Measurements from ENCODE around the gene DOP1A.

Gene DOP1A

DNA sequence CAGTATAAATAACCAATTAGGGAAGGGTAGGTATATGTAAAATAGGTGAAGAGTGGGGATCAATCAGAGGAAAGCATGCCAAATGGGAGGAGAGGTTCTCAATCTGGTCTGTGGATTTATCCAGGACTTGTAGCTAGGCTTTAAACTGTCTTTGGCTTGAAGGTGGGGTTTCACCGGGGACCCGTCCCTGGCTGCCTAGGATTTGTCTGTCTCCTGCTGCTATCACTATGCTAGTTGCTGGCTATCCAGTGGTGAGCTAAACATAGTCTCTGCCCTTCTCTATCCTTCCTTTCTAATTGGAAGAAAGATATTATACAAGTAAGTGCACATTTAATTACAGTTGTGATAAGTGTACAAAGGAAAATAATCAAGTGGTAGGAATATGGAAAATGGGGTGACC, 58.8 kb downstream of the DOP1A start:
- no peak for DNase-seq (ENCODE audit: low read depth, low spot score)
- Histone ChIP-seq H3K4me1 (ENCODE audit: insufficient read depth, insufficient read length) (no peaks in the 10 kb centered on the region), H3K27me3 (ENCODE audit: insufficient read depth, insufficient read length) (no peaks in the 10 kb centered on the region), H3K9me3 (ENCODE audit: insufficient read depth, low read length) (no peaks in the 10 kb centered on the region), H3K9ac (ENCODE audit: insufficient read length, low read depth) (no peak overlapping the region), H3K4me3 (ENCODE audit: insufficient read length, low read depth) (no peak overlapping the region), H3K36me3 (ENCODE audit: insufficient read depth, insufficient read length, low read length) (peaks cover 18% of the 10 kb centered on the region)
- TF ChIP-seq ZNF274 (IDR thresholded peaks at IDR 0.05; ENCODE audit: low read depth, low read length) (no peak), SUZ12 (IDR thresholded peaks at IDR 0.05; ENCODE audit: extremely low read depth, insufficient read depth, insufficient read length) (no peak), YY1 (IDR thresholded peaks at IDR 0.05; ENCODE audit: insufficient read depth, insufficient read length) (no peak)

DNA sequence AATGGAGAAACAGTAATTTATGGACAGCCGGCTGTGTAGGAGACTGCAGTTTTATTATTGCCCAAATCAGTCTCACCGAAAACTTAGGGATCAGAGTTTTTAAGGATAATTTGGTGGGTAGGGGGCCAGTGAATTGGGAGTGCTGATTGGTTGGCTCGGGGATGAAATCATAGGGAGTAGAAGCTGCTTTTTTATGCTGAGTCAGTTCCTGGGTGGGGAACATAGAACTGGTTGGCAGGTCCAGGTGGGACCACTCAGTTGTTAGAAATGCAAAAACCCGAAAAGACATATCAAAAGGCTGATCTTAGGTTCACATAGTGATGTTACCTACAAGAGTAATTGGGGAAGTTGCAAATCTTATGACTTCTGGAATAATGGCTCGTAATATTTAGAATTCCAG, 59.3 kb downstream of the DOP1A start:
- TF ChIP-seq SUZ12 (IDR thresholded peaks at IDR 0.05; ENCODE audit: extremely low read depth, insufficient read depth, insufficient read length) (no peak), YY1 (IDR thresholded peaks at IDR 0.05; ENCODE audit: insufficient read depth, insufficient read length) (no peak), ZNF274 (IDR thresholded peaks at IDR 0.05; ENCODE audit: low read depth, low read length) (no peak)
- Histone ChIP-seq H3K9me3 (ENCODE audit: insufficient read depth, low read length) (no peaks in the 10 kb centered on the region), H3K9ac (ENCODE audit: insufficient read length, low read depth) (no peak overlapping the region), H3K4me1 (ENCODE audit: insufficient read depth, insufficient read length) (no peaks in the 10 kb centered on the region), H3K27me3 (ENCODE audit: insufficient read depth, insufficient read length) (no peaks in the 10 kb centered on the region), H3K36me3 (ENCODE audit: insufficient read depth, insufficient read length, low read length) (peaks cover 18% of the 10 kb centered on the region), H3K4me3 (ENCODE audit: insufficient read length, low read depth) (no peak overlapping the region)
- no peak for DNase-seq (ENCODE audit: low read depth, low spot score)

DNA sequence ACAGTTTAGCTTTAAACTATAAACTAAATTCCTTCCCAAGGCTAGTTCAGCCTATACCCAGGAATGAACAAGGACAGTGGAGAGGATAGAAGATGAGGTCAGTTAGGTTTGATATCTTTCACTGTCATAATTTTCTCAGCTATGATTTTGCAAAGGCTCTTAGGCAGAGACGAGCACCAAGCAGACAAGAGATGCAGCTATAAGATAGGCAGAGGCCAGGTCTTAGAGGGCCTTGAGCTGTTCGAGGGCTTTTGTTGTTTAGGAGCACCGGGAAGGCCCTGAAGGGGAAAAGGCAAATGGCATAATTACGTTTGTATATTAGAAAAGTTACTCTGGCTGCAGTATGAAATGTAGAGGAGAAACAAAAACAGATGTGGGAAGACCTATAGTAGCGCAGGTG, 59.8 kb downstream of the DOP1A start:
- Histone ChIP-seq H3K36me3 (ENCODE audit: insufficient read depth, insufficient read length, low read length) (peaks cover 18% of the 10 kb centered on the region), H3K9me3 (ENCODE audit: insufficient read depth, low read length) (no peaks in the 10 kb centered on the region), H3K4me3 (ENCODE audit: insufficient read length, low read depth) (no peak overlapping the region), H3K27me3 (ENCODE audit: insufficient read depth, insufficient read length) (no peaks in the 10 kb centered on the region), H3K9ac (ENCODE audit: insufficient read length, low read depth) (no peak overlapping the region), H3K4me1 (ENCODE audit: insufficient read depth, insufficient read length) (no peaks in the 10 kb centered on the region)
- TF ChIP-seq SUZ12 (IDR thresholded peaks at IDR 0.05; ENCODE audit: extremely low read depth, insufficient read depth, insufficient read length) (no peak), ZNF274 (IDR thresholded peaks at IDR 0.05; ENCODE audit: low read depth, low read length) (no peak), YY1 (IDR thresholded peaks at IDR 0.05; ENCODE audit: insufficient read depth, insufficient read length) (no peak)
- DNase-seq (ENCODE audit: low read depth, low spot score) = no peak

DNA sequence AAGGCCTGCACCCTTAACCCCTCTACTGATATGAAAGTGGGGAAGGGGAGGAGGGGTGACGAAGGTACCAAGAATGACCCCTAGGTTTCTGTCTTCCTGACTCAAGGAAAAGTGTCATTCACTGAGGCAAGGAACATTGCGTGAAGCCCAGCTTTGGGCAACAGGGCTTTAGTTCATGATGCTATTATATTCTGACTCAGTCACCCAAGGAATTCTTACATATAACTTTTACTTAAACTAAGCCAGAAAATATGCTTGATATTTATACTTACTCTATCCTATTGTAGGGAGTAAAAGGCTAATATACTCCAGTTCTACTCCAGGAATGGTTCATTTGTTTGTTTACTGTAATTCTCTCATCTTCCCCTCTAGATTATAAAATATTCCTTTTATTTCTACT, 60.5 kb downstream of the DOP1A start:
- peaks cover 18% of the 10 kb centered on the region for H3K36me3 ChIP-seq (ENCODE audit: insufficient read depth, insufficient read length, low read length)
- no peak for TF ChIP-seq YY1 (IDR thresholded peaks at IDR 0.05; ENCODE audit: insufficient read depth, insufficient read length)
- TF ChIP-seq ZNF274 (IDR thresholded peaks at IDR 0.05; ENCODE audit: low read depth, low read length) = no peak

DNA sequence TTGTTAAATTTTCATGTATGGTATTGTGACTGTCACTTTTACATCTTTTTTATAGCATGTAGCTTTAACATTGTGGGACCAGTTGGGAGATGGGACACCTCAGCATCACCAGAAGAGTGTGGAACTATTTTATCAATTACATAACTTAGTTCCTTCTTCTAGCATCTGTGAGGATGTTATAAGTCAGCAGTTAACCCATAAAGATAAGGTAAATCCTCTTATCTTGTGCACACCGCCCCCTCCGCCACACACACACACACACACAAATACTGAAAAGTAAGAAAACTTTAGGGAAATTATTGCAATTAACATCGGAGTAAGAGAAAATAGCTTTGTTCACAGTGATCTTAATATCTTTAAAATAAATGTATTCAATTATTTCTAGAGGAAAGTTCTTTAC, 64.7 kb downstream of the DOP1A start:
- DNase-seq (ENCODE audit: low read depth, low spot score) = no peak
- TF ChIP-seq ZNF274 (IDR thresholded peaks at IDR 0.05; ENCODE audit: low read depth, low read length) (no peak), SUZ12 (IDR thresholded peaks at IDR 0.05; ENCODE audit: extremely low read depth, insufficient read depth, insufficient read length) (no peak), YY1 (IDR thresholded peaks at IDR 0.05; ENCODE audit: insufficient read depth, insufficient read length) (no peak)
- no peaks in the 10 kb centered on the region for H3K27me3 ChIP-seq (ENCODE audit: insufficient read depth, insufficient read length)
- H3K9me3 ChIP-seq (ENCODE audit: insufficient read depth, low read length) = no peaks in the 10 kb centered on the region
- no peak overlapping the region for H3K4me3 ChIP-seq (ENCODE audit: insufficient read length, low read depth)
- no peaks in the 10 kb centered on the region for H3K4me1 ChIP-seq (ENCODE audit: insufficient read depth, insufficient read length)
- H3K36me3 ChIP-seq (ENCODE audit: insufficient read depth, insufficient read length, low read length) = peaks cover 6% of the 10 kb centered on the region
- no peak overlapping the region for H3K9ac ChIP-seq (ENCODE audit: insufficient read length, low read depth)

More for the DNA sequence above, 60.5 kb downstream of the DOP1A start:
- Histone ChIP-seq H3K9me3 (ENCODE audit: insufficient read depth, low read length) (no peaks in the 10 kb centered on the region), H3K27me3 (ENCODE audit: insufficient read depth, insufficient read length) (no peaks in the 10 kb centered on the region), H3K4me3 (ENCODE audit: insufficient read length, low read depth) (no peak overlapping the region), H3K9ac (ENCODE audit: insufficient read length, low read depth) (no peak overlapping the region), H3K4me1 (ENCODE audit: insufficient read depth, insufficient read length) (no peaks in the 10 kb centered on the region)
- no peak for DNase-seq (ENCODE audit: low read depth, low spot score)

DNA sequence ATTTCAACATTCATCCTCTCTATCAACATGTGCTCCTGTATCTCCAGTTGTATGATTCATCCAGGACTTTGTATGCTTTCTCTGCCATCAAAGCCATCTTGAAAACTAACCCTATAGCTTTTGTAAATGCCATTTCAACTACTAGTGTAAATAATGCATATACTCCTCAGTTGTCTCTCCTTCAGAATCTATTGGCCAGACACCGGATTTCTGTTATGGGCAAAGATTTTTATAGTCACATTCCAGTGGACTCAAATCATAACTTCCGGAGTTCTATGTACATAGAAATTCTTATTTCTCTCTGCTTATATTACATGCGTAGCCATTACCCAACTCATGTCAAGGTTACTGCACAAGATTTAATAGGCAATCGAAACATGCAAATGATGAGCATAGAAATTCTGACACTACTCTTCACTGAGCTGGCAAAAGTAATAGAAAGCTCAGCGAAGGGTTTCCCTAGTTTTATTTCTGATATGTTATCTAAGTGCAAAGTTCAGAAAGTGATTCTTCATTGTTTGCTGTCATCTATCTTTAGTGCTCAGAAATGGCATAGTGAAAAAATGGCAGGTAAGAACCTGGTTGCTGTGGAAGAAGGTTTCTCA, 70.7 kb downstream of the DOP1A start:
- Histone ChIP-seq H3K27me3 (ENCODE audit: insufficient read depth, insufficient read length) (no peaks in the 10 kb centered on the region), H3K9me3 (ENCODE audit: insufficient read depth, low read length) (no peaks in the 10 kb centered on the region), H3K36me3 (ENCODE audit: insufficient read depth, insufficient read length, low read length) (peaks cover 7% of the 10 kb centered on the region), H3K4me3 (ENCODE audit: insufficient read length, low read depth) (no peak overlapping the region), H3K9ac (ENCODE audit: insufficient read length, low read depth) (no peak overlapping the region), H3K4me1 (ENCODE audit: insufficient read depth, insufficient read length) (no peaks in the 10 kb centered on the region)
- no peak for DNase-seq (ENCODE audit: low read depth, low spot score)
- TF ChIP-seq SUZ12 (IDR thresholded peaks at IDR 0.05; ENCODE audit: extremely low read depth, insufficient read depth, insufficient read length) (no peak), YY1 (IDR thresholded peaks at IDR 0.05; ENCODE audit: insufficient read depth, insufficient read length) (no peak), ZNF274 (IDR thresholded peaks at IDR 0.05; ENCODE audit: low read depth, low read length) (no peak)

DNA sequence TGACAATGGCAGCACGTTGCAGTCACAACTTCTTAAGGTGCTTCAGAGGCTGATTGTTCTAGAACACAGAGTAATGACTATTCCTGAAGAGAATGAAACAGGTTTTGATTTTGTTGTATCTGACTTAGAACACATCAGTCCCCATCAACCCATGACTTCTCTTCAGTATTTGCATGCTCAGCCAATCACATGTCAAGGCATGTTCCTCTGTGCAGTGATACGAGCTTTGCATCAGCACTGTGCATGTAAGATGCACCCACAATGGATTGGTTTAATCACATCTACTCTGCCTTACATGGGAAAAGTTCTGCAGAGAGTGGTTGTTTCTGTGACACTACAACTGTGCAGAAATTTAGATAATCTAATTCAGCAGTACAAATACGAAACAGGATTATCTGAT, 71.3 kb downstream of the DOP1A start:
- no peak for DNase-seq (ENCODE audit: low read depth, low spot score)
- no peaks in the 10 kb centered on the region for H3K27me3 ChIP-seq (ENCODE audit: insufficient read depth, insufficient read length)
- H3K9me3 ChIP-seq (ENCODE audit: insufficient read depth, low read length) = no peaks in the 10 kb centered on the region
- no peak overlapping the region for H3K9ac ChIP-seq (ENCODE audit: insufficient read length, low read depth)
- no peak overlapping the region for H3K4me3 ChIP-seq (ENCODE audit: insufficient read length, low read depth)
- H3K4me1 ChIP-seq (ENCODE audit: insufficient read depth, insufficient read length) = no peaks in the 10 kb centered on the region
- H3K36me3 ChIP-seq (ENCODE audit: insufficient read depth, insufficient read length, low read length) = peaks cover 7% of the 10 kb centered on the region
- TF ChIP-seq SUZ12 (IDR thresholded peaks at IDR 0.05; ENCODE audit: extremely low read depth, insufficient read depth, insufficient read length) (no peak), ZNF274 (IDR thresholded peaks at IDR 0.05; ENCODE audit: low read depth, low read length) (no peak), YY1 (IDR thresholded peaks at IDR 0.05; ENCODE audit: insufficient read depth, insufficient read length) (no peak)
